Activated CD4-positive, CD25-positive, alpha-beta regulatory T cell treated with anti-CD3 and anti-CD28 coated beads, Interleukin-2, amount 50 U/mL, for 24 hours (primary cell): ENCODE results near the gene ASF1B.

Source experiments
- ATAC-seq, 2 donors: fragments of 150-1000 bp; cut with Tn5 transposase; one replicate each; pipeline ENCODE4 v1.10.0; 2021; ENCODE audit warnings: mild to moderate bottlenecking in 1 of 2, moderate library complexity in 1 of 2

Gene ASF1B

DNA sequence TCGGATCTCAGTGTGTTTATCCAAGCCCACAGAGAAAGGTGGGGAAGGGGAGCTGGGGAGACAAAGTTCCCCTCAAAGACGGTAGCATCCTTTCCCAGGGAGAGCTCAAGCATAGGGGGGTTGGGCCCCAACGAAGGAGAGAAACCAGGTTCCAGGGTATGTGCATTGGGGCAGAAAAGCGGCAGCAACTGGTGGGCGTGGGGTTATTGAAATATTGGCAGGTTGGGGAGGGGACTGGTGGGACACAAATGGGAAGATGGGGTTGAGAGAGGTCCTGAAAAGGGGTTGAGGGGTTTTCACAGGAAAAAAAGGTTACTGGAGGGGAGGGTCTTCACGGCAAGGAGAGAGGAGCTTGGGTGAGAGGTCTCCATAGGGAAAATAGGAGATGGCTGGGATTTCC is 1.0 kb downstream of the ASF1B start:
- no peak for ATAC-seq

DNA sequence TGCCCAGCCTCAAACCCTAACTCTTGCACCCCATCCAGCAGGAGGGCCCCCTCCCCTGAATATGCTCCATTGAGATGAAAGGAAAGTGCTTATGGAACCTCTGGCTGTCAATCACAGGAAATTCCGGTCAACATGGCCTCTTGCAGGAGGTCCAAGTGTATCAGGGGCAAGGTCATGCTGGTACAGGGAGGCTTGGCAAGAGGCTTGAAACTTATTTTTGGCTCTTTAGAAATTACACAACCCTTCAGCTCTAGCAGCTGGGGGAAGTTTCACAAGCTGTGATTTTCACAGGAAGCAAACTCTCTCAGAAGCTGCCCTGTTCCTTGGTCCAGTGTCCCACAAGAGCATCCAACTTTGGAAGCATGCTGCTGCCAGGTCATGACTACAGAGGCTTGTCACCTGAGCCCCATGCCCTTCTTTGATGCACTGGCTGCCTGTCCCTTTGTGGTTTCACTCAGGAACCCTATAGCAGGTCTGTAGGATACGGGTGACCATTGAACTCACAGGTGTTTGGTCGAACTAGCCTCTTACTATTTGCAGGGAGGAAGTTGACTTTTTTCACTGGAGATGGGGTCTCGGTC is 8.4 kb downstream of the ASF1B start:
- ATAC-seq = no peak

DNA sequence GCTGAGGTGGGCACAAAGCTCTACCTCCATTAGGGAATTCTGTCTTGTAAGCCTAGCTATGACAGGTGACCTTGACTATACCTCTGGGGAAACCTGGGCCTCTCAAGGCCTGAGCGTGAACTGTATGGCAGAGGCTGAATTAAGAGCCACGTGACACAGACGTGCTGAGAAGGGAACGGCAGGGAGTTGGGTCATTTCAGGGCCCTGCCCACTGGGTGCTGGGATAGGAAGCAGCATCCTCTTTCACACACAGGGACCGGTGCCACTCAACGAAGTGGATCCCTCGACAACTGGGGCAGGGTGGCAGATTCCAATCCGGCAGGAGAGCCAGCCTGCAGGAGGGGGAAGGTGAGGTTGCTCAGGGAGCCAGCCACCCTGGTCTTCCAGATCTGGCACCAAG is 9.2 kb downstream of the ASF1B start:
- ATAC-seq = no peak

GRCh38 chr19:14122924-14123323 is 13.5 kb downstream of the ASF1B start:
- ATAC-seq = no peak

GRCh38 chr19:14120497-14120780 is 15.9 kb downstream of the ASF1B start:
- no peak for ATAC-seq

- ATAC-seq = no peak
Observed at GRCh38 chr19:14119644-14120496, 16.5 kb downstream of the ASF1B start.

GRCh38 chr19:14119146-14119545 is 17.2 kb downstream of the ASF1B start:
- ATAC-seq = no peak

DNA sequence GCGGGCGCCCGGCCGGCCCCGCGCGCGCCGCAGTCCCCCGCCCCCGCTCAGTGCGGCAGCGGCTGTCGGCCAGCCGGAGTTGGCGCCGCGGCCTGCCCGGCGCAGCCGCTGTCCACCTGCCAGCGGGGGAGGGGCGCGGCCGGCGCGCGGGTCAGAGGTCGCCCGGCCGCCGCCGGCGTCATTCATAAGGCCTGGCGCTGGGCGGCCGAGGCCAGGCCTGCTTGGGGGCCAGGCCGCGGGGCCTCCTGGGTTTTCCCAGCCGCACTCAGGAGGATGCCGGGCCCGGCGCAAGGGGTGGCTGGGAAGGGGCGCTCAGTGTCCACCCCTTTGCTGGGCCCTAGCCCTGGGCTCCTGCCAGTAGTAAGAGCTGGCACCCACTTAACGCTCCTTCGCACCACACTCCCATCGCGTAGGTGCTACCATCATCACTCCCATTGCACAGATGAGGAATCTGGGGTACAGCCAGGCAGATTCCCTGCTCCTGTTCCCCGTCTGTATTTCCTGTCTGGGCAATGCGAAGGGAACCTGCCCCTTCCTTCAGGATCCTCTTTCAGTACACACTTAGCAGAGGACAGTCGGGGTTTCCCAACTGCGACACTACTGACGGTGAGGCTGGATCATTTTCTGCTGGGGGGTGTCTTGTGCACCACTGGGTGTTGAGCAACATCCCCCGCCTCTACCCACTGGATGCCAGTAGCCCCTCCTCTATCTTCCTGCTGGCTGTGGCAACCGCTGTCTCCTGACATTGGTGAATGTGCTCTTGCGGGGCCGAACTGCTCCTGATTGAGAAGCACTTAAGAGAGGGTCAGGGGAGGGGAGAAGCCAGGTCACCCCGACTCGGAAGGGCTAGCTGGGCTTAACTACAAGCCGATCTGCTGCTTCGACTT is 18.0 kb downstream of the ASF1B start:
- ATAC-seq = no peak

DNA sequence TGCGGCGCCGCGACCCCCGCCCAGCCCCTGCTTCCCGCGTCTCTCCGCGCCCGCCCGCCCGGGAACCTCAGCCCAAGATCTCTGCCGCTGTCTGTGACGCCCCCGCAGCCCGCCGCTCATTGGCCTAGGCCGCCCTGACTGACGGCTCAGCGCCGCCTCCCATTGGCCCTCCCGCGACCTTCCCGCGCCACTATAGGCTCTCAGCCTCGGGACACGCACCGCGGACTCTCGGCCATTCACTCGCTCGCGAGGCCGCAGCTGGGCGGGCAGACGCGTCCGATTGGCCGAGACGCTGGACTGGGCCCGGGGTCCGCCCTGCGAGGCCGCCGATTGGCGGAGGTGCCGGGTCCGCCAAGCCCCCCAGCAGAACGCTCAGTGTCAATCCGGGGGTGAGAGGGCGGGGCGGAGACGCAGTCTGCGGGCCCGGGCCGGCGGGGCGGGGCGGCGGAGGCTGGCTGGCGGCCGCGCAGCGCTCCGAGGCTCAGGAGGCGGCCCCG is 18.7 kb downstream of the ASF1B start, which contains the start of gene PRKACA:
TSS of gene PRKACA (minus strand) at position 95 of the 497 bp plus-strand sequence. CDS start 215 bp downstream, outside the sequence.
- peak; percentile 95 for ATAC-seq

- peak; percentile 0 for ATAC-seq
Observed at GRCh38 chr19:14116918-14117578, 19.3 kb downstream of the ASF1B start.

GRCh38 chr19:14116525-14116917 is 19.9 kb downstream of the ASF1B start:
- ATAC-seq = no peak

- ATAC-seq = no peak
Observed at GRCh38 chr19:14115756-14116155, 20.6 kb downstream of the ASF1B start.

- ATAC-seq = no peak
Observed at GRCh38 chr19:14114854-14115253, 21.5 kb downstream of the ASF1B start.

GRCh38 chr19:14114439-14114838 is 21.9 kb downstream of the ASF1B start:
- no peak for ATAC-seq

DNA sequence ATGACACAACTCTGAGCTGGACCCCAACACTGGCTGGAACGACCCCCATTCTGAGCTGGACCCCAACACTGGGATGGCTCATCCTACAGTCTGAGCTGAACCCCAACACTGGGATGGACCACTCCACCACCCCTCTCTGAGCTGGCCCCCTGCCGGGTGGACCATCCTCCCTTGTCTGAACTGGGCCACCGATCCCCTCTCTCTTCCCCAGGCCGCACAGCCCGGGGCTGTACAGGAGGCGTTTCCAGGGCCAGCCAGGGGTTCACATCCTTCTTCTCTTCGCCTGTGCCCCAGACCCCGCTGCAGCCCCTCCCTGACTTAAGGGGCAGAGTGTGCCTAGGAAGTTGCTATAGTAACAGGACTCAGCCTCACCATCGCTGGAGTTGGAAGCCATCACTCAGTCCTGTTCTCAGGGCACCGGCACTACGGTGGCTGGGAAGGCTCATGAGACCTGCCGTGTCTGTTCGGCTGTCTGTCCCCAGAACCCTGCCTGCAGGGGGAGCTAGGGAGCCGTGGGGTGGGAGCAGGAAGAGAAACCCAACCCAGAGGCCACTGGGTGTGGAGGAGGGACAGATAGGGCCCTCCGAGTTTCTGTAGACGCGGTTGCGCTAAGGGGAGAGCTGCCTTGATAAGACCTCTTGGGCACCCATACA is 22.5 kb downstream of the ASF1B start:
- no peak for ATAC-seq

- no peak for ATAC-seq
Observed at GRCh38 chr19:14112809-14113385, 23.5 kb downstream of the ASF1B start.

DNA sequence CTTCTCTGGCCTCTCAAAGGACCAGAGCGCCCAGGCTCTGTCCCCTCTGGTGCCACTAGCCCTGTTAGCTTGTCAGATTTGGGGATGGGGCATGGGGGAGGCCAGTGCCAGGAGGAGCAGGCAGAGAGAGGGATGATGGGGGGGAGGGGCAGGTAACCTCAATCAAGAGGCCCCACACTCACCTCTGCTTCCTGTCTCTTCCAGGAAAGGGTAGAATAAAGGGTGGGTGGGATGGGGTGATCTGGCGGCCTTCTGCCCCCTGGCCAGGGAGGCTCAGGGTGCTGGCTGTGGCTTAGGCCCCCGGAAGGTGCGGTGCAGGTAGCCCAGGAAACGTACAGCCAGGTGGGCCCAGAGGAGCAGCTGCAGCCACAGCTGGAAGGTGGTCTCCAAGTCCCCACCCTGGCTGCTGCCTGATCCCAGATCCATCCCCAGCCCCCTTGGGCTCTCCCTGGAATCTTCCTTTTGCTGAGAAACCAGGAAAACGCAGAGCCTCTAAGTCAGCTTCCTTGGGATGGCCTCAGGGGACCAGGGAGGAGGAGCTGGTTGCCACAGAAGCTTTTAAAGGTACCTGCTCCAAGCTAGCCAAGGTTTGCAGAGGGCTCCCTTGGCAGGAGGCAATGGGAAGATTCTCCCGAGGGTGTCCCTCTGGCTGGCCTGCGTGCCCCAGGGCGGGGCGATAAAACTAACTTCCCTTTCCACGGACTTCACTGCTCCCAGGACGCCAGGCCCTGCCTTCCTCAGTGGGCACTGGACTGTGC is 24.2 kb downstream of the ASF1B start:
- no peak for ATAC-seq

GRCh38 chr19:14111486-14111885 is 24.9 kb downstream of the ASF1B start:
- no peak for ATAC-seq

GRCh38 chr19:14110650-14111049 is 25.7 kb downstream of the ASF1B start:
- no peak for ATAC-seq

DNA sequence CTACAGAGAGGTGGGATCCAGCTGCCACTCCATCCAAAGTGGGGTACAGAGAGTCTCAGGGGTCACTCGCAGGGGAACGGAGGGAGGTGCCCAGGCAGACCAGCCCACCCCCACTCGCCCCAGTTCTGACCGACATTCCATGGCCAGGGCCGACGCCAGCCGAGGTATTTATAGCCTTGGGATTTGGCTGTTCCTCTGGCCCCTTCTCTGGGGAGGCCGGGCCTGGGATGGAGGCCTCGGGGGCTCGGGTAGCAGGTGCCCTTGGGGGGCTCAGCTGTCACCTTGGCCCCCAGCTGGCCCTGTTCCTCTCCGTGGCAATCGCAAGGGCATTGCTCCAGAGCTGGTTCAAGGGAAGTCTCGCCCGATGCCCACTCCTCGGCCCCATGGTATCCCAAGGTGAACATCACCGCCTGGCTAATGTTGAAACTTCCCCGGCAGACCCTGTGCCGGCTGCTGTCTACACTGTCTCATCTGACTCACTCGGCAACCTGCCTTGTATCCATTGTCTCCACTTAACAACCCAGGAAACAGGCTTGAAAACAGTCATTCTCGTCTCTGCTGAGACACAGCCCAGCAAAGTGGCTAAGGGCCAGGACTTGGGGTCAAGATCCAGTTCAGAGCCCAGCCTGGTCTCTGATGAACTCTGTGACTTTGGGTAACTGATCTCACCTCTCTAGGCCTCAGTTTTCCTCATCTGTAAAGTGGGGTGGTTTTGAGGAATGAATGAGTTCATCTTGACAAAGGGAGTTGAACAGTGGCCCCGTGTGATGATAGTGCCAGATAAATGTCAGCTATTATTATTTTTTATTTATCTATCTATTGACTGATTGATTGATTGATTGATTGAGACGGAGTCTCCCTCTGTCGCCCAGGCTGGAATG is 28.6 kb downstream of the ASF1B start:
- no peak for ATAC-seq
